Measurements from ENCODE around the gene SYNDIG1.

SYNDIG1 gene

DNA sequence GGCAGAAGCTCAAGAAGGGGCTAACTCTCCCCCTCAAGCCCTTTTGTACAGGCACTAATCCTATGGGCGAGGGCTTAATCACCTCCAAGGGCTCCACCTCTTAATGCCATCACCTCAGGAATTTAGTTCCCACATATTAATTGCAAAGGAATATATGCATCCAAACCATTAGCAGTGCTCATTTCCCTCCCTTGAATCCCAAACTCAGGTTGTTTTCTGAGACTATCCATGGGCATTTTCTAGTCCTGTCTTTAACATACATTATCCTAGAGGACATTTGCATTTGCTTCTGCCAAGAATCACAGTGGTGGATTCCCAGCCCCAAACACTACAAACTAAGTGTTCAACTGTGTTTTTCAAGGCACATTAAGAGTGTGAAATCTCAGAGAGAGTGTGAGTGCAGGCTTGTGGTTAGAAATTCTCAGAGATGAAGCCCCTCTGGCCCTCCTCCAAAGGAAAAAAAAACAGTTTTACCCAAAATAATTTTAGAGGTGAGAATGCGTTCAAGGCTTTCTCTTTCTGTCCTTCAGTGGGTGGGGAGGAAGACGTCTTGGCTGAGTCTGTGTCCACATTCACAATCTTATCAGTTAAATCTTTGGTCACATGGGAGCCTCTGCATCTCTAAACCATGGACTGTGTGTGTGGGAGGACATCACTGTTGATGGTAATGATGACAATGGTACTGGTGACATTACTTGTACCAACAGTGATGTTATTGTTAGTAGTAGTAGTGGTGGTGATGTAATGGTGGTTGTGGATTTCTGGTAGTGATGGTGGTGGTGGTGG lies 59.3 kb downstream of the SYNDIG1 start:
- no peak for DNase-seq (ENCODE audit: low spot score)

GRCh38 chr20:24529369-24529719 lies 59.9 kb downstream of the SYNDIG1 start:
- no peak for DNase-seq (ENCODE audit: low spot score)

GRCh38 chr20:24530131-24530680 lies 60.8 kb downstream of the SYNDIG1 start:
- no peak for DNase-seq (ENCODE audit: low spot score)

DNA sequence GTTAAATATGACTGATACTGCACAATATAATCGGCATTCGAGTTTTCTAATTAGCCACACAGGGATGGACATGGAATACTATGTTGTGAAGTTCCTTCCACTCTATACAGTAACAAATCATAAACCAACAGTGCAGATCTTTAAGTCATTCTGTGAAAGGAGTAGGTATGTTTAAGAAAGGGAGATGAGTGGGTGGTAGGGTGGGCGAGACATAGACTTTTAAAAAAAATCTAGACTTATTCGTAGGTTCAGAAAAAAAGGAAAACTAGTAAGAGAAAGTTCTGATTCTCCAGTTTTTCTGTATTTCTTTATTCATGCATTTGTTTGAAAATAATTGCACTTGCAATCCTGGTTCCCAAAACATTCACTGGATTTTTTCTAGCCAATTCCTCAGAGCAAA lies 61.8 kb downstream of the SYNDIG1 start:
- no peak for DNase-seq (ENCODE audit: low spot score)

DNA sequence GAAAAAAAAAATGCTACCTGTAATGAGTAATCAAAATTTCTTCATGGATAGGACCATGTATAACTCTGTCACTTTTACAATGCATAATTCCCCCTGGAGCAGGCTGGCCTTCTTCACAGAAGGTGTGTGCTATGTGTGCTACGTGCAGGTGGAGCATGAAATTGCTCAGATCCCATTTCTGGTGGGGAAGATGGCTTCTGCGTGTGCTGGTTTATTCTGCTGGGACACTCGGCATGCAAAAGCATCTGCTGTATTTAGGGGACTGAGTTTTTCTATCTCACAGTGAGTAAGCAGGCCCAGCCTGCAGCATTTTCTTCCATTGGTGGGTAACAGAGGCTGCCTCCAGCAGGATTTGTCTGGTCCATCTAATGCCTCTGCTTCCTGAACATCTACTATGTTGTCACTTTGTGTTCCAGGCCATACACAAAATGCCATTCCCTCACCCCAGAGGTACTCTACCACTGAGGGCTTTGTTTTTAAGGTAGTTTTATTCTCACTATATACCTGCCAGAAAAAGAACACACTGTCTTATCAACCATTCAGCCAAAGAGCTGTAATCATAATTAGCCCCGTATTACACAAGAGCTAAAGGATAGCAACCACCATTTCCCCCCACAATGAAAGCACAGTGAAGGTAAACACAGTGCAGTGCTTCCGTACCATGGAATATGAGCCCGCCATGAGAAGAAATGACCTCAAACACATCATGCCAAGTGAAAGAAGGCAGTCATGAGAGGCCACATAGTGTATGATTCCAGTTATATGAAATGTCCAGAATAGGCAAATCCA lies 62.4 kb downstream of the SYNDIG1 start:
- no peak for DNase-seq (ENCODE audit: low spot score)

GRCh38 chr20:24533449-24533848 lies 64.0 kb downstream of the SYNDIG1 start:
- no peak for DNase-seq (ENCODE audit: low spot score)

DNA sequence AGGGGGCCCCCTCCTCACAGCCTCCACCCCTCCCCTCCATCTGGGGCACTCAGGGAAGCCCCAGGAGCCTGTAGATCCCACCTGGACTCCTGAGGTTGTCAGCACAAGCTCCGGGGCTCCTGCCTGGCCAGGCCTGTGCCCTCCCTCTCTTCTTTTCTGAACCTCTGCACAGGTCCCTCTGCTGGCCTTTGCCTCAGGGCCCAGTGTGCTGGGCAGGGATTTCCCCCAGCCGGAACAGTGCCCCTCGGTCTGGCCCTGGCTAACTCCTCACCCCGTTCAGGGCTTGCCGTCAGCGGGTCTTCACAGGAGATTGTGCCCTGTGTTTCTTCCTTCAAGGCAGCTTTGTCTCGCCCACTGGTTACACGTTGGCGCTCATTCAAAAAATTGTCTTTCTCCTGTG lies 64.9 kb downstream of the SYNDIG1 start:
- no peak for DNase-seq (ENCODE audit: low spot score)

- no peak for DNase-seq (ENCODE audit: low spot score)
Observed at GRCh38 chr20:24535941-24536730, 66.7 kb downstream of the SYNDIG1 start.

DNA sequence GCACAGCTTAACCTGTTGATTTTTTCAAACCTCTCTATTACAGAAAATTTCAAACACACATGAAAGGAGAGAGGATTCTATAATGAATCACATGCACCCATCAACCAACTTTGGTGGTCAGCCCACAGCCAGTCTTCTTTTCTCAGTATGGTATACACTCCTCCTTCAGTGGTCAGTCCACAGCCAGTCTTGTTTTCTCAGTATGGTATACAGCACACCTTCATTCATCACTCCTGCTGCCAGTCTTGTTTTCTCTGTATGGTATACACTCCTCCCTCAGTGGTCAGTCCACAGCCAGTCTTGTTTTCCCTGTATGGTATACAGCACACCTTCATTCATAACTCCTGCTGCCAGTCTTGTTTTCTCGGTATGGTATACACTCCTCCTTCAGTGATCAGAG lies 67.8 kb downstream of the SYNDIG1 start:
- no peak for DNase-seq (ENCODE audit: low spot score)

GRCh38 chr20:24542721-24543120 lies 73.3 kb downstream of the SYNDIG1 start:
- no peak for DNase-seq (ENCODE audit: low spot score)

GRCh38 chr20:24543168-24543567 lies 73.7 kb downstream of the SYNDIG1 start:
- DNase-seq (ENCODE audit: low spot score) = no peak

GRCh38 chr20:24543741-24544140 lies 74.3 kb downstream of the SYNDIG1 start:
- DNase-seq (ENCODE audit: low spot score) = no peak

GRCh38 chr20:24544371-24544770 lies 74.9 kb downstream of the SYNDIG1 start:
- no peak for DNase-seq (ENCODE audit: low spot score)

- no peak for DNase-seq (ENCODE audit: low spot score)
Observed at GRCh38 chr20:24545168-24545567, 75.7 kb downstream of the SYNDIG1 start.

GRCh38 chr20:24546232-24546892 lies 76.9 kb downstream of the SYNDIG1 start:
- no peak for DNase-seq (ENCODE audit: low spot score)

DNA sequence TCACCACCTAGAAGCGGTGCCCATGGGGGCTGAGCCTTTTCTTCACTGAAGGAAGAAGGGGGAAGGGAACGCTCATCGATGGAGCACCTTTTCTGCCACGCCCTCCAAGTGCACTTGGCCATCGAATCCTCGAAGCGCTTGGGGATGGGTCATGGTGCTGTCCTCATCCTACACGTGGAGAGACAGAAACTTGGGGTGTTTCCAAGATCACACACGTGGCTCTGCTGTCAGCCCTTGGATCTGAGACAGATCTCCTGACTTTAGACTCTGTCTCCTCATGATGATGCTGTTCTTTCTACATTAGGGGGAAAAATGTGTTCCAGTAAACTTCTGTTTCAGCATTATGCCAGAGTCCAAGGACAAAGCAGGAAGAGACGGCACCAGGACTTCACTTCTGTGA lies 78.5 kb downstream of the SYNDIG1 start:
- no peak for DNase-seq (ENCODE audit: low spot score)

DNA sequence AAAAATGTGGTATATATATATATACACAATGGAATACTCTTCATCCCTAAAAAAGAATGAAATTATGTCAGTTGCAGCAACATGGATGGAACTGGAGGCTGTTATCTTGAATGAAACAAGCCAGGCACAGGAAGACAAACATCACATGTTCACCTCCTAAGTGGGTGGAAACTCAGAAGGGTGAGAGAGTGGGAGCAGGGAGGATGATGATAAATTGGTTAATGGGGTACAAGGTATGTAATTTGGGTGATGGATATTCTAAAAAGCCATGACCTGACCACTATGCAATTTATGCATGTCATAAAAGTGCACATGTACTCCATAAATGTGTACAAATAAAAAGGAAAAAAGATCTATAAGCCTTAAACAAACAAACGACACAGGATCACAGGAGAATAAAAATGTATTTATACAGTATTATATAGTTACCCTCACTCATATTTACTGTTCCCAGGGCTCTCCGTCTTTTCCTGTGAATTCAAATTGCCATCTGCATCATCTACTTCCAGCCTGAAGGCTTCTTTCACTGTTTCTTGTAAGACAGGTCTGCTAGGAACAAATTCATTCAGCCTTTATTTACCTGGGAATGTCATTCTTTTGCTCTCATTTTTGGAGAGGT lies 89.8 kb downstream of the SYNDIG1 start:
- DNase-seq (ENCODE audit: low spot score) = no peak

GRCh38 chr20:24560571-24561491 lies 91.4 kb downstream of the SYNDIG1 start:
- DNase-seq (ENCODE audit: low spot score) = no peak

- no peak for DNase-seq (ENCODE audit: low spot score)
Observed at GRCh38 chr20:24565835-24566351, 96.5 kb downstream of the SYNDIG1 start.

GRCh38 chr20:24566656-24567055 lies 97.2 kb downstream of the SYNDIG1 start:
- no peak for DNase-seq (ENCODE audit: low spot score)
